ENCODE results near the gene POPDC2.

DNA sequence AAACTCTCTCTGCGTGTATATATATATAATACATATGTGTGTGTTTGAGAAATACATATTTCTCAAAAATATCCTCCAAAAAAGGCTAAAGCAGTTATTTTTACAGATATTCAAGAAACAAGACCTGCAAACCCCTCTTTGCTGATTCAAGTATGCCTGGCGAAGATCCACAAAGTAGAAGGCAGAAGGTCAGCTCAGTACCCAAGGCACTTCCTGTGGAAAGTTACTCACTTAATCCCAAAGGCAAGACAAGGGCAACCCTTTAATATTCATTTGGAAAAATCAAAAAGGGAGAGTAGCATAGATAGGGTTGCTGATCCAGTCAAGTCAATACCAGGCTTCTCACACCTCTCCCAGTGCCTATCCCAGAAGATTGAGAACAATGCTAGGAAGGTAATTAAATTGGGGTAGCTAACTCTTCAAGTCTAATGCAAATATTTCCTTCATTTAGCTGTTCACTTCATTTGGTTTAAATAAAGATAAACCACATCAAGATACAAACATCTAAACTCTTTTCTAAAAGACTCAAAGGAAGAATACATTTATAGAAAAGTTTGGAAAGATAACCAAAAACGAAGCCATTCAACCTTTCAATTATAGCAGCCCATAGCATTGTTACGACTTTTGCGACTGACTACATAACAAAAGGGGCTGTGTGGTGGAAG, 9.6 kb upstream of the POPDC2 start:
- no peak for TF ChIP-seq POLR2A (IDR thresholded peaks at IDR 0.05)
- TF ChIP-seq, protein P1, sequence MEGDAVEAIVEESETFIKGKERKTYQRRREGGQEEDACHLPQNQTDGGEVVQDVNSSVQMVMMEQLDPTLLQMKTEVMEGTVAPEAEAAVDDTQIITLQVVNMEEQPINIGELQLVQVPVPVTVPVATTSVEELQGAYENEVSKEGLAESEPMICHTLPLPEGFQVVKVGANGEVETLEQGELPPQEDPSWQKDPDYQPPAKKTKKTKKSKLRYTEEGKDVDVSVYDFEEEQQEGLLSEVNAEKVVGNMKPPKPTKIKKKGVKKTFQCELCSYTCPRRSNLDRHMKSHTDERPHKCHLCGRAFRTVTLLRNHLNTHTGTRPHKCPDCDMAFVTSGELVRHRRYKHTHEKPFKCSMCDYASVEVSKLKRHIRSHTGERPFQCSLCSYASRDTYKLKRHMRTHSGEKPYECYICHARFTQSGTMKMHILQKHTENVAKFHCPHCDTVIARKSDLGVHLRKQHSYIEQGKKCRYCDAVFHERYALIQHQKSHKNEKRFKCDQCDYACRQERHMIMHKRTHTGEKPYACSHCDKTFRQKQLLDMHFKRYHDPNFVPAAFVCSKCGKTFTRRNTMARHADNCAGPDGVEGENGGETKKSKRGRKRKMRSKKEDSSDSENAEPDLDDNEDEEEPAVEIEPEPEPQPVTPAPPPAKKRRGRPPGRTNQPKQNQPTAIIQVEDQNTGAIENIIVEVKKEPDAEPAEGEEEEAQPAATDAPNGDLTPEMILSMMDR (IDR thresholded peaks at IDR 0.05), result no peak
- no peak for TF ChIP-seq POLR2AphosphoS5 (IDR thresholded peaks at IDR 0.05)
